H9 (cell line): ENCODE data around the gene COL11A1. TPM values are rescaled to one million over a fixed set of nuclear protein-coding genes. Genes with fewer than 3 reads are reported as not detected.

Source experiments
- DNase-seq: peaks from one replicate; pipeline ENCODE4 v3.0.0-alpha.2; 2017
- H2AFZ ChIP-seq: one replicate; pipeline ENCODE4 v1.6.1; 2013; ENCODE audit warnings: mild to moderate bottlenecking, low read length, control low read depth, moderate library complexity
- H2AK5ac ChIP-seq: 2 replicates; pipeline ENCODE4 v1.6.1; 2013; ENCODE audit warnings: low read length, control low read depth, mixed read lengths; ENCODE audit not compliant: insufficient read length
- H2BK120ac ChIP-seq: one replicate; pipeline ENCODE4 v1.6.1; 2013; ENCODE audit warnings: low read depth, mild to moderate bottlenecking, low read length, control low read depth, inconsistent platforms; ENCODE audit not compliant: poor library complexity, severe bottlenecking
- H2BK12ac ChIP-seq: 2 replicates; pipeline ENCODE4 v1.6.1; 2013; ENCODE audit warnings: low read length, control low read depth, mixed read lengths, low read depth; ENCODE audit not compliant: insufficient read length
- H2BK15ac ChIP-seq: 2 replicates; pipeline ENCODE4 v1.6.1; 2013; ENCODE audit warnings: low read depth, low read length, control low read depth
- H2BK20ac ChIP-seq: one replicate; pipeline ENCODE4 v1.6.1; 2013; ENCODE audit warnings: low read depth, mild to moderate bottlenecking, low read length, control low read depth, inconsistent platforms; ENCODE audit not compliant: poor library complexity, severe bottlenecking
- H2BK5ac ChIP-seq: 2 replicates; pipeline ENCODE4 v1.6.1; 2013; ENCODE audit warnings: low read length, control low read depth, mixed read lengths; ENCODE audit not compliant: insufficient read length
- H3K14ac ChIP-seq: 2 replicates; pipeline ENCODE4 v1.6.1; 2013; ENCODE audit warnings: low read length, control low read depth; ENCODE audit not compliant: insufficient read depth
- H3K18ac ChIP-seq: 2 replicates; pipeline ENCODE4 v1.6.1; 2013; ENCODE audit warnings: low read depth, mild to moderate bottlenecking, mixed read lengths, low read length, control low read depth; ENCODE audit not compliant: insufficient read length
- H3K23ac ChIP-seq: 2 replicates; pipeline ENCODE4 v1.6.1; 2013; ENCODE audit warnings: low read length, control low read depth, mixed read lengths, low read depth; ENCODE audit not compliant: insufficient read length
- H3K23me2 ChIP-seq: 2 replicates; pipeline ENCODE4 v1.6.1; 2013; ENCODE audit warnings: low read depth, mild to moderate bottlenecking, mixed read lengths, low read length, control low read depth; ENCODE audit not compliant: insufficient read length, poor library complexity, severe bottlenecking
- H3K27ac ChIP-seq: 2 replicates; pipeline ENCODE4 v1.5.1; 2013; ENCODE audit warnings: low read length, control low read depth, mixed read lengths, low read depth; ENCODE audit not compliant: insufficient read length
- H3K27me3 ChIP-seq: 2 replicates; pipeline ENCODE4 v1.6.1; 2013; ENCODE audit warnings: low read length, control low read depth, inconsistent platforms; ENCODE audit not compliant: insufficient read depth
- H3K4ac ChIP-seq: 2 replicates; pipeline ENCODE4 v1.6.1; 2013; ENCODE audit warnings: low read depth, mild to moderate bottlenecking, control low read depth, inconsistent platforms, low read length, moderate library complexity
- H3K4me1 ChIP-seq: 2 replicates; pipeline ENCODE4 v1.6.1; 2013; ENCODE audit warnings: low read length, control low read depth, inconsistent platforms; ENCODE audit not compliant: insufficient read depth
- H3K4me2 ChIP-seq: 2 replicates; pipeline ENCODE4 v1.6.1; 2013; ENCODE audit warnings: low read length, control low read depth, mixed read lengths; ENCODE audit not compliant: insufficient read length, insufficient read depth
- H3K56ac ChIP-seq: 2 replicates; pipeline ENCODE4 v1.6.1; 2013; ENCODE audit warnings: low read depth, mild to moderate bottlenecking, mixed read lengths, low read length, control low read depth; ENCODE audit not compliant: insufficient read length
- H3K79me1 ChIP-seq: 2 replicates; pipeline ENCODE4 v1.6.1; 2013; ENCODE audit warnings: low read depth, mild to moderate bottlenecking, moderate library complexity, low read length, control low read depth, inconsistent platforms; ENCODE audit not compliant: insufficient read depth, poor library complexity, severe bottlenecking
- H3K79me2 ChIP-seq: 2 replicates; pipeline ENCODE4 v1.6.1; 2013; ENCODE audit warnings: low read length, control low read depth, inconsistent platforms; ENCODE audit not compliant: insufficient read depth
- H3K9ac ChIP-seq: 2 replicates; pipeline ENCODE4 v1.6.1; 2013; ENCODE audit warnings: low read length, control low read depth, mixed read lengths; ENCODE audit not compliant: insufficient read length; ENCODE audit errors: extremely low read depth
- H3K9me3 ChIP-seq: one replicate; pipeline ENCODE4 v1.6.1; 2013; ENCODE audit warnings: low read depth, low read length, inconsistent platforms; ENCODE audit not compliant: control insufficient read depth
- H3T11ph ChIP-seq: one replicate; pipeline ENCODE4 v1.6.1; 2013; ENCODE audit warnings: mild to moderate bottlenecking, low read length, control low read depth, inconsistent platforms
- H4K20me1 ChIP-seq: one replicate; pipeline ENCODE4 v1.6.1; 2013; ENCODE audit not compliant: control insufficient read depth, insufficient read length, insufficient read depth
- H4K5ac ChIP-seq: 2 replicates; pipeline ENCODE4 v1.6.1; 2013; ENCODE audit warnings: low read depth, mild to moderate bottlenecking, mixed read lengths, low read length, control low read depth; ENCODE audit not compliant: insufficient read length
- H4K8ac ChIP-seq: replicated peaks from 2 replicates; pipeline ENCODE4 v1.6.1; 2013; ENCODE audit warnings: low read length, control low read depth, mixed read lengths, low read depth; ENCODE audit not compliant: insufficient read length
- H4K91ac ChIP-seq: 2 replicates; pipeline ENCODE4 v1.6.1; 2013; ENCODE audit warnings: low read depth, mild to moderate bottlenecking, moderate library complexity, mixed read lengths, low read length, control low read depth; ENCODE audit not compliant: insufficient read length
- H3K27ac Mint-ChIP-seq, 3 experiments: 2 replicates in 2 of 3; 3 replicates in 1 of 3; pipeline ENCODE4 v1.8.0; 2020 to 2021; ENCODE audit warnings: mixed read lengths in 3 of 3, mild to moderate bottlenecking in 1 of 3, moderate library complexity in 1 of 3
- H3K27me3 Mint-ChIP-seq: 2 replicates; pipeline ENCODE4 v1.8.0; 2021; ENCODE audit warnings: low read depth, mild to moderate bottlenecking, moderate library complexity, mixed read lengths
- H3K36me3 Mint-ChIP-seq, 3 experiments: 2 replicates in 2 of 3; 3 replicates in 1 of 3; pipeline ENCODE4 v1.8.0; 2020 to 2021; ENCODE audit warnings: low read depth in 3 of 3, mixed read lengths in 3 of 3; ENCODE audit not compliant: insufficient read depth in 1 of 3
- H3K4me1 Mint-ChIP-seq, 2 experiments: 2 replicates each; pipeline ENCODE4 v1.8.0; 2020; ENCODE audit warnings: mixed read lengths in 2 of 2
- H3K4me3 Mint-ChIP-seq, 2 experiments: 2 replicates in 1 of 2; 3 replicates in 1 of 2; pipeline ENCODE4 v1.8.0; 2020 to 2021; ENCODE audit warnings: mild to moderate bottlenecking in 2 of 2, mixed read lengths in 2 of 2, moderate library complexity in 1 of 2
- H3K9me3 Mint-ChIP-seq, 2 experiments: 2 replicates in 1 of 2; 3 replicates in 1 of 2; pipeline ENCODE4 v1.8.0; 2020; ENCODE audit warnings: mild to moderate bottlenecking in 2 of 2, mixed read lengths in 2 of 2, moderate library complexity in 1 of 2
- CTCF ChIP-seq: fragments of 200-600 bp; sonication (generic); conservative IDR thresholded peaks from 3 replicates; pipeline ENCODE4 v1.8.0; 2021; ENCODE audit warnings: antibody characterized with exemption, mild to moderate bottlenecking
- WGBS: extraction: QIAGEN DNeasy Blood & Tissue Kit; methylation state at CpG from one replicate; pipeline ENCODE4 v1.1.7; 2013; ENCODE audit warnings: missing lambda C conversion rate, low lambda C conversion rate, mixed read lengths; ENCODE audit not compliant: insufficient read length; ENCODE audit errors: extremely low coverage; 5-methylcytosine and 5-hydroxymethylcytosine counted together
- total RNA-seq: library from RNA; stranded (reverse); gene quantifications from 2 replicates; pipeline ENCODE4 v1.2.1, GENCODE V29; 2021

COL11A1 gene
- total RNA-seq, 1 experiment from 2014 or later = 7.5 TPM

GRCh38 chr1:103110701-103111100 lies 2.4 kb upstream of the COL11A1 start:
- Histone ChIP-seq H2AFZ (no peak overlapping the region), H3K14ac (no peak overlapping the region), H3K23ac (no peak overlapping the region), H4K8ac (no peak overlapping the region), H3K9ac (no peak overlapping the region), H4K91ac (no peak overlapping the region), H2BK20ac (no peak overlapping the region), H3K18ac (no peak overlapping the region), H3T11ph (no peak overlapping the region), H3K27me3 (no peaks in the 10 kb centered on the region), H3K4me1 (no peaks in the 10 kb centered on the region), H3K56ac (no peak overlapping the region), H4K5ac (no peak overlapping the region), H3K4ac (no peak overlapping the region), H3K23me2 (peaks cover 13% of the 10 kb centered on the region), H3K4me2 (no peak overlapping the region), H3K79me2 (no peaks in the 10 kb centered on the region), H2AK5ac (no peak overlapping the region), H2BK15ac (no peak overlapping the region), H2BK120ac (no peak overlapping the region), H2BK12ac (no peak overlapping the region), H2BK5ac (no peak overlapping the region), H3K27ac (no peak overlapping the region), H3K79me1 (no peaks in the 10 kb centered on the region), H3K9me3 (no peaks in the 10 kb centered on the region), H4K20me1 (peaks cover 2% of the 10 kb centered on the region)
- H3K27me3 Mint-ChIP-seq = peaks cover 10% of the 10 kb centered on the region
- H3K9me3 Mint-ChIP-seq = no peaks in the 10 kb centered on the region; a peak in 1 of 5 replicates
- no peak overlapping the region for H3K4me3 Mint-ChIP-seq
- DNase-seq = no peak
- no peak for TF ChIP-seq CTCF
- H3K4me1 Mint-ChIP-seq = peaks cover 27 to 32% of the 10 kb centered on the region in 2 experiments
- H3K36me3 Mint-ChIP-seq = no peaks in the 10 kb centered on the region
- no CpG with 5 or more reads among the region's 1 CpG for WGBS
- H3K27ac Mint-ChIP-seq = no peak overlapping the region; a peak in 1 of 7 replicates
